ENCODE measurements around the gene CLIP1. TPM values are rescaled to one million over a fixed set of nuclear protein-coding genes. Genes with fewer than 3 reads are reported as not detected.
A peak's percentile ranks its signal among the peaks of the same experiment; 100 is the strongest.

Gene CLIP1
- total and polyA plus RNA-seq, 2 of the 13 experiments (the other 11 are each of a cell fraction or from before 2014, with no cell fraction given), result 28.9 to 43.7 TPM

- TF ChIP-seq ZNF281 (CRISPR knock-in tag; IDR thresholded peaks at IDR 0.05; ENCODE audit: borderline replicate concordance) (peak; percentile 98), ERF (CRISPR knock-in tag; IDR thresholded peaks at IDR 0.05) (0 out of 2 replicates have a peak, but pooled peaks have one; percentile 2), GMEB1 (CRISPR knock-in tag; IDR thresholded peaks at IDR 0.05; ENCODE audit: borderline replicate concordance) (peak; percentile 5; the same call in 1 of the 2 replicates), SALL2 (CRISPR knock-in tag; IDR thresholded peaks at IDR 0.05) (peak; percentile 29; the same call in 1 of the 2 replicates), NR0B2 (CRISPR knock-in tag; IDR thresholded peaks at IDR 0.05) (no peak), HMGXB4 (CRISPR knock-in tag; IDR thresholded peaks at IDR 0.05; ENCODE audit: borderline replicate concordance in 1 of 2, low read depth in 1 of 2) (peak; percentile 51 to 63; a peak in 2 of 4 replicates), FOXP4 (CRISPR knock-in tag; IDR thresholded peaks at IDR 0.05) (peak; percentile 62; the same call in 1 of the 2 replicates), LBX2 (CRISPR knock-in tag; IDR thresholded peaks at IDR 0.05; ENCODE audit: borderline replicate concordance) (no peak), TBL1XR1 (IDR thresholded peaks at IDR 0.05; ENCODE audit: borderline replicate concordance, low read length, partially characterized antibody) (peak; percentile 19), RAD51 (IDR thresholded peaks at IDR 0.05; ENCODE audit: borderline replicate concordance) (no peak), SMARCC2 (IDR thresholded peaks at IDR 0.05) (no peak), PRPF4 (IDR thresholded peaks at IDR 0.05; ENCODE audit: low read depth, low read length, poor library complexity, severe bottlenecking) (peak; percentile 52), ARID3A (IDR thresholded peaks at IDR 0.05; ENCODE audit: low read depth, low read length) (peak; percentile 19; the same call in 1 of the 2 replicates), NCOA2 (CRISPR knock-in tag; IDR thresholded peaks at IDR 0.05) (peak; percentile 35; the same call in 1 of the 2 replicates)
Observed at GRCh38 chr12:122399592-122400373, 22.7 kb downstream of the CLIP1 start (continued).
